Ecto neural progenitor cell (in vitro differentiated cells): ENCODE data around the gene MYDGF.

Experiments
- DNase-seq: peaks from one replicate; pipeline ENCODE4 v3.0.0-alpha.2; 2018; ENCODE audit warnings: low spot score

MYDGF gene

DNA sequence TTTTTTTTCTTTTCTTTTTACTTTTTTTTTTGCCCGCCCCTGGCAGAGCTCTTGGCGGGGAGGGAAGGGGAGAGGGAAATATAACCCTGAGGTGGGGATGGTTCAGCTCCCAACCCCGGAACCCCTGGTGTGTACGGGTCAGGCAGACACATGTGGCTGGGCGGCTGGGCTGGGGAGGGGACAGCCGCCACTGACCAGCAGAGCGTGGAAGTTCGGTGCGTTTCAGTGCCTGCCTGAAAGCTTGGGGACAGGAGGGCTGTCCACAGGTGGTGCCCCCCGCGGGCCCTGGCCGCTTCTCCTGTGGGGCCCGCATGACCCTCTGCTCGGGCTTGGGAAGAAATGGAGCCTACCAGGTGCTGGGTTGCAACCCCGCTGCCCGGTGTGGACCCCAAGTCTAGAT, 5.2 kb upstream of the MYDGF start:
- no peak for DNase-seq

DNA sequence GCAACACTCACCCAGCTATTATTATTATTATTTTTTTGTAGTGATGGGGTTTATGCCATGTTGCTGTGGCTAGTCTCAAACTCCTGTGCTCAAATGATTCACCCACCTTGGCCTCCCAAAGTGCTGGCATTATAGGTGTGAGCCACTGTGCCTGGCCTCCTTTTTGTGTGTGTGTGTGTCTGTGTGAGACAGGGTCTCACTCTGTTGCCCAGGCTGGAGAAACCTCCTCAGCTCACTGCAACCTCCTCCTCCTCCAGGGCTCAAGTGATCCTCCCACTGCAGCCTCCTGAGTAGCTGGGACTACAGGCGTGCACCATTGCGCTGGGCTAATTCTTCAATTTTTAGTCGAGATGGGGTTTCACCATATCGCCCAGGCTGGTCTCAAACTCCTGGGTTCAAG, 3.6 kb upstream of the MYDGF start:
- DNase-seq, result no peak

DNA sequence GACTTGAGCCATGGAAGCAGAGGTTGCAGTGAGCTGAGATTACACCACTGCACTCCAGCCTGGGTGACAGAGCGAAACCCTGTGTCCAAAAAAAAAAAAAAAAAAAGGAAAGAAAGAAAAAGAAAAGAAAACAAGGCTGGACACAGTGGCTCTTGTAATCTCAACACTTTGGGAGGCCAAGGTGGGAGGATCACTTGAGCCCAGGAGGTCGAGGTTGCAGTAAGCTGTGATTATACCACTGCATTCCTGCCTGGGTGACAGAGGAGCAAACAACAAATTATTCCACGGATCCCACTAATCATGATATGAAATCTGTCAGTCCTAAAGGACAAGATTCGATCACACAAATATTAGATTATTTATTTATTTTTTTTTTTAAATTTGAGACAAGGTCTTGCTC, 3.1 kb upstream of the MYDGF start:
- no peak for DNase-seq

DNA sequence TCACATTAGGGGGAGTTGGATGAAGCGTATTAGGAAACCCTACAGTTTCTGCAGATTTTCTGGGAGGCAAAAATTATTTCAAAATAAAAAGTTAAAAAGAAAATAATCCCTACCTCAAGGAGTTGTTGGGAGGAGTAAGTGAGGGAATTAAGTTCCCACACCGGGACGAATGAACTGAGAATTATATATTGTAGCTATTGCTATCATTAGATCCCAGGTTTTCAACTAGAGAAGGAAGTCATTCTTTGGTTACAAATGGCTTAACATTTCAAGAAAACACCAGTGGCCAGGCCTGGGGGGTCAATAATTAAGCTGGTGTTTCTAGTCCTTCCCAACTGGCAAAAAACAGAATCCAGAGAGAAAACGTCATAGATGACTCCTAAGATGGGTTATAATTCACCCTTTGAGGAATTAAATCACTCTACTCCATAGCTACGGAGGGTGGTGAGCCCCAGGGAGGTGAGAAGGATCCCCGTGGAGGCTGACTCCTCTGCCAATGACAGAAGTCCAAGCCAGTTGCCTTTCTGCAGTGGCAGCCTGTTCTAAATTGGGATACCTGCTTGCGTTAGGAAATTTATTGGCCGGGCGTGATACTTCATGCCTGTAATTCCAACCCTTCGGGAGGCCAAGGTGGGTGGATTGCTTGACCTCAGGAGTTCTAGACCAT, 1.2 kb upstream of the MYDGF start:
- no peak for DNase-seq

DNA sequence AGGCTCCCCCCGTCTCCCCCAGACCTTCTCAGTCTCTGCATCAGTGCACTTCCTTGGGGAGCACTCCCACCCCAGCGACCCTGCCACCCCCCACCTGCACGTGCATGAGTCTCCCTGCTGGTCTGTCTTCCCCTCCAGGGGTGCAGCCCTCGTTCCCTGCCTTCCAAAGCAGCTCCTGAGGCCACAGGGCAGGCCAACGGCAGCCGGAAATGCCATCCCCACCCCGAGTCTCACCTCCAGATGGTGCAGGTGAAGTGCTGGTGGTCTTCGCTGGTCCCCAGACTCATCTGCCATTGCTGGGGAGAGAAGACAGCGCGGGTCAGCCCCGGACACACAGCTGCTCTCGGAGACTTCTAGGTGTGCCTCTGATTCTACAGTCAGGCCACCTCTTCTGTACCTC, 5.5 kb downstream of the MYDGF start:
- DNase-seq, result no peak

DNA sequence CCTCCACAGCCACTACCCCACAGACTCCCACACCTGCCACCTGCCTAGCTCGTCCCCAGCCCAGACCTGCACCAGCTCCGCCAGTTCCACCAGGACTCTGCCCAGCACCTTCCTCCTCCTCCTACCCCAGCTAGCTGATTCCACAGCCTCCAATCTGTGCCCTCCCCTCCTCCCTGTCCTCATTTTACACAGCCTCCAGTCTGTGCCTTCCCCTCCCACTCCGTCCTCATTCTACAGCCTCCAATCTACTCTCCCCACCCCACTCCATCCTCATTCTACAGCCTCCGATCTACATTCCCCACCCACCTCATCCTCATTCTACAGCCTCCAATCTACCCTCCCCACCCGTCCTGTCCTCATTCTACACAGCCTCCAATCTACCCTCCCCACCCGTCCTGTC, 7.3 kb downstream of the MYDGF start:
- no peak for DNase-seq

DNA sequence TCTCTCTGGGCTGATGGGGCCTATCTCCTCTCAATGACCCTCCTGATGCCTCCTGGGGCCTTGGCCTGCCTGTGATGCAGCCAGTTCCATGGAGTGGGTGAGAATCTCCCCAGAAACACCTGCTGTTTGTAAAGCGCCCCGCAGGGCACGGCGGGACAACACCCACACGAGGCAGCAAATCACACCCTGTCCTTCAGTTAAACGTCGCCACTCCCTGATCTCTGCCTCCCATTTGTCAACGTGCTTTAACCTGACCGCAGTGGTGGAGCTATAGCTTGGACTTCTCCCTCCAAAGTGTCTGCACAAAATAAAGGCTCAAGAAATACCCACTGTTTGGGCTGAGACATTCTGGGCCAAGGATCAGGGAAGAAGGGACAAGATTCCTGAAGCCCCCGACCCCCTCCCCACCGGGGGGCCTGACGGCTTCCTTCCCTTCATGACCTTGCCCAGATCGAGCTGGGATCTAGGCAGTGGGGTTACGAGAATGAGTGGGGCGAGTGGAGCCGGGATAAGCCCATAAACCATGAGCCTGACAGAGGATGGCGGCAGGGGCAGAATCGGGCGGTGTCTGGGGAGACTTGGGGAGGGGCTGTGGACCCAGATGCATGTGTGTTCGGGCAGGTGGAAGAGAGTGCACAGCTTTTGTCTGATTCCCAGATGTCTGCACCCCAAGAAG, 8.0 kb downstream of the MYDGF start:
- DNase-seq, result no peak

DNA sequence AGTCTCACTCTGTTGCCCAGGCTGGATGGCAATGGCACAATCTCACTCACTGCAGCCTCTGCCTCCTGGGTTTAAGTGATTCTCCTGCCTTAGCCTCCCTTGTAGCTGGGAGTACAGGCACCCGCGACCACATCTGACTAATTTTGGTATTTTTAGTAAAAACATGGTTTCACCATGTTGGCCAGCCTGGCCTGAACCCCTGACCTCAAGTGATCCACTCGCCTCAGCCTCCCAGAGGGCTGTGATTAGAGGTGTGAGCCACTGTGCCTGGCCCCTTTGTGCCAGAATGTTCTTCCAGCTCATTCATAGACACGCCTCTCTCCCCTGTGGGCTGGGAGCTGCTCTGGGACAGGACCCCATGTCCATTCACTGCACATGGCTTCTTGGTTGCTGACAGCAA, 9.1 kb downstream of the MYDGF start:
- no peak for DNase-seq

DNA sequence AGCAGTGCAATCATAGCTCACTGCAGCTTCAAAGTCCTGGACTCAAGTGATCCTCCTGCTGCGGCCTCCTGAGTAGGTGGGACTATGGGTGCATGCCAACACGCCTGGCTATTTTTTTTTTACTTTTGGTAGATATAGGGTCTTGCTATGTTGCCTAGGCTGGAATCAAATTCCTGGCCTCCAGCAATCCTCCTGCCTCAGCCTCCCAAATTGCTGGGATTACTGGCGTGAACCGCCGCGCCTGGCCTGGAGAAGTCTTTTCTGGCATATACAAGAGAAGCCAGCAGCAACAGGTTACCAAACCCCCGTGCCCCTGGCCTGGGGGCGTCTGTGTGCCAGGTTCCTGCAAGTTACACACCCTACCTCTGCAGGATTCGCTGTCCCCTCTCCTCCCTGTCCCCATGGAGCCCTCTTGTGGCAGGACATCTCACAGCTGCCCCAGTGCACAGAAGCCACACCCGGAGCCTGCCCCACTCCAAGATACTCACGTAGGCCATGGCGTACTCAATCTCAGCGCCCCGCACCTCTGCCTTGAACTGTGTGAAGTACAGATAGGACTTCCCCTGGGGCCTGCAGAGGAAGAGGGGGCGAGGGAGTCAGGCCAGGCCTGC, 9.9 kb downstream of the MYDGF start:
- DNase-seq, result peak; percentile 63

DNA sequence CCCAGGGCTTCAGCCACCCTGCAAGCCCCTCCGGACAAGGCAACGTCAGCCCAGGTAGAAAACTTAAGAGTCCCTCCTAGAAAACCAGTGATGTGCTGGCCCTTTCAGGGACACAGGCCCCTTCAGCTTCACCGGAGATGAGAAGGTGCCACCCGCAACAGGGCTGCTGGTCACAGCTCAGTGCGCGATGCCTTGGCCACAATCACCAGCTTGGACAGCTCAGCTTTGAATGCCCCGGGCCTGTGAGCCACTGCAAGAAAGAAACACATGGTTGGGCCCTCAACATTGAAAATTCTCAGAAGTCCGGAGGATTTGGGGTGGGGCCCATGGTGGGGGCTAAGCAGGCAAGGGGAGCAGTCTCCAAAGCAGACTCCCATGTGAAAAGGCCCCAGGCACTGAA, 12.3 kb downstream of the MYDGF start:
- DNase-seq, result no peak

DNA sequence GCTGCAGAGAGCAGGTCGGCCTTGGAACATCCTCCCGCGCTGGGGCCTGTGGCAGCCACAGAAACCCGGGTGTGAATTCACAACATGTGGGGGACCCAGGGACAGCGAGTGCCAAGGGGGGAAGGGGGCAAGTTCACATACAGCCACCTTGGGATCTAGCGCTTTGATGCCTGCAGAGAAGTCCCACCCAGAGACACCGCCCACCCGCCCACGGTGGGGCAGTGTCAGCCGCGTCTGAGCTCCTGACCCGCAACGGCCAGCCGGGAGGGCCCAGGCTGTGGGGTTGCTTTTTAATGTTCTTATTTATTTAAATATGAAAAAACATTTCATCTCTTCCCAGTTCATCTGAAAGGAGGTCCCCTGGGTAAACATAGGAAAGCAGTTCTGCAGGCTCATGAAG, 12.9 kb downstream of the MYDGF start:
- no peak for DNase-seq

DNA sequence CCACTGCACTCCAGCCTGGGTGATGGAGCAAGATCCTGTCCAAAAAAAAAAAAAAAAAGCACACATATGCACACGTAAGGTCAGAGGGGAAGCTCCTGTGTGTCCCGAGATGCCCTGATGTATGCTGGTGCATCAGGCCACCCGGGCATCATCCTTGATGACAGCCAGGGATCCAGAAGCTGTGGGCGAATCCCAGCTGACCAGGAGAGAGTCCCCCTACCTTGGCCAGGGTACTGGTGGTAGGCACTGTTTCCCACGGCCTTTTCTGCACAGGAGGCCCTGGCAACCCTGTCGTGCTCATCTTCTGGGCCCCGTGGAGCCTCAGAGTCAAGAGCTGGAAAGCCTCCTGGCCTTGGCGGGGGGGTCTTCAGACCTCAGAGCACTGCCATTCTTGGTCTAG, 14.0 kb downstream of the MYDGF start:
- DNase-seq, result no peak

DNA sequence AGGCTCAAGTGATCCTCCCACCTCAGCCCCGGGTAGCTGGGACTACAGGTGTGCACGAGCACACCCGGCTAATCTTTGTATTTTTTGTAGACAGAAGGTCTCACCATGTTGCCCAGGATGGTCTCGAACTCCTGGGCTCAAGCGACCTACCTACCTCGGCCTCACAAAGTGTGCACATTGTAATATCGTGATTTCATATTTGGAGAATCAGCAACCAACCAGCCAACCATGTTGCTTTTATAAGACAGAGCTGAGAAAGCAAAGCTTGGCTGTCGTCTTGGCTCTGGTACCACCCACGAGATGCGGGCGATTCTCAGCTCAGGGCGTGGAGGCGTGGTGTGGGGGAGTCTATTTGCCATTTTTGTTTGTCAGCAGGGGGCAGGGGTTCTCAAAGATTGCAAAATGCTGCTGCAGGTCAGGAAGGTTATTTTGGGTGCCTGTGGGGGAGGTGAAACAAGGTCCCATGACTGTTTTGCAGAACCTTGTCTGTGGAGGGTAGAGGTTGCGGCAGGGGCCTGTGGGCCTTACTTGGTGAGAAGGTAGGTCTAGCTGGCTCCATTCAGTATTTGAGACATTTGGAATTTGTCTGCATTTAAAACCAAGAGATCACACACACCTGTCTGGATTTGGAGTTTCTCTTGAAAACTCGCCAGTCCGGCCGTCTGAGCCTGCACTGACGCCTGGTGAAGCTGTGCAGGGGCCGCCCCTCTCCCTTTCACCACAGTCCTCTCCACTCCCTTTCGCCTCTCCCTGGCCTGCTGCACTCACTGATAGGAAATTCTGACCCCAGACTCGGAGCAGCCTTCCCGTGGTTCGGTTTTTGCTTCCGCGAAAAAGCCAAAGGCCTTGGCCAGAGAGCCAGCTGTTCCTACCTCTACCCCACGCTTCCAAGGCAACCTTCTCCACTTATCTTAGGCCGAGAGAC, 15.4 kb downstream of the MYDGF start:
- DNase-seq, result no peak

DNA sequence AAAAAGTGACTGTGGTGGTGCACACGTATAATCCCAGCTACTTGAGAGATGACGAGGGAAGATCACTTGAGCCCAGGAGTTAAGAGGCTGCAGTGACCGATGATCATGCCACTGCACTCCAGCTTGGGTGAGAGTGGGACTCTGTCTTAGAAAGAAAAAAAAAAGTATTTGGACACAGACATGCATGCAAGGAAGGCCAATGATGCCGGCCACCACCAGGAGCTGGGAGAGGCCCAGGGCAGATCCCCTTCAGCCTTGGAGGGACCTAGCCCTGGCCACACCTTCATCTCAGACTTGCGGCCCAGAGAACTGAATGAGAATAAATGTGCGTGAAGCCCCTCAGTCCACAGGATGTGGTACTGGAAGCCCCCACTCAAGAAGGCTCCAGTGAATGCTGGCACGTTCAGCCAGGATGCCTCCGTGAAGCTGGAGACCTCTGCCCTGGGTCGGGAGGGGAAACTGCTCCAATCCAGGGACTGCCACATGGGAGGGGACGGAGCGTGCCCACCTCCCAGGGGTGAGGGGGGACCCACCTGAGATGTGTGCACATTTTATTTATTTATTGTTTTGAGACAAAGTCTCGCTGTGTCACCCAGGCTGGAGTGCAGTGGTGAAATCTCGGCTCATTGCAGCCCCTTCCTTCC, 16.2 kb downstream of the MYDGF start:
- no peak for DNase-seq

DNA sequence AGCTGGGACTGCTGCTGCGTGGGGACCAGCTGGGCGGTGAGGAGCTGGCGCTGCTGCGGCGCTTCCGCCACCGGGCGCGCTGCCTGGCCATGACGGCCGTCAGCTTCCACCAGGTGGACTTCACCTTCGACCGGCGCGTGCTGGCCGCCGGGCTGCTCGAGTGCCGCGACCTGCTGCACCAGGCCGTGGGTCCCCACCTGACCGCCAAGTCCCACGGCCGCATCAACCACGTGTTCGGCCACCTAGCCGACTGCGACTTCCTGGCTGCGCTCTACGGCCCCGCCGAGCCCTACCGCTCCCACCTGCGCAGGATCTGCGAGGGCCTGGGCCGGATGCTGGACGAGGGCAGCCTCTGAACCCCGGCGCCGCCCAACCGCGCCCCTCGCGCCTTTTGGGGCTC, 18.1 kb downstream of the MYDGF start:
- DNase-seq, result no peak

DNA sequence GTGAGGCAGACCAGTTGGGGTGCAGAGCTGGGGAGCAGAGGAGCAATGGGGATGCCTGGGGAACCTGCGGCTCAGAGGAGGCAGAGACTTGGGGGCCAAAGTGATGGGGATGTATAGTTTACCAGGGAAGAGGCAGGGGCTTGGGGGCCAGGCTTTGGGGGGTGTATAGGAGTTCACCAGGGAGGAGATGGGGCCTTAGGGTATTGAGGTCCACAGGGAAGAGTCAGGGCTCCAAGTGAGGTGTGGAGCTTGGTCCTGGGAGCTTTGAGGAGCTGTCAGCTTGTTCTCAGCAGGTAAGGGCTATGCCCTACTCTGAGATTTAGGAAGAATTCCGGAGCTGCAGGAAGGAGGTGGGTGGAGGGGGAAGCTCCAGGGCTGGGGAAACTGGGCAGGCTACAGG, 20.0 kb downstream of the MYDGF start:
- no peak for DNase-seq

DNA sequence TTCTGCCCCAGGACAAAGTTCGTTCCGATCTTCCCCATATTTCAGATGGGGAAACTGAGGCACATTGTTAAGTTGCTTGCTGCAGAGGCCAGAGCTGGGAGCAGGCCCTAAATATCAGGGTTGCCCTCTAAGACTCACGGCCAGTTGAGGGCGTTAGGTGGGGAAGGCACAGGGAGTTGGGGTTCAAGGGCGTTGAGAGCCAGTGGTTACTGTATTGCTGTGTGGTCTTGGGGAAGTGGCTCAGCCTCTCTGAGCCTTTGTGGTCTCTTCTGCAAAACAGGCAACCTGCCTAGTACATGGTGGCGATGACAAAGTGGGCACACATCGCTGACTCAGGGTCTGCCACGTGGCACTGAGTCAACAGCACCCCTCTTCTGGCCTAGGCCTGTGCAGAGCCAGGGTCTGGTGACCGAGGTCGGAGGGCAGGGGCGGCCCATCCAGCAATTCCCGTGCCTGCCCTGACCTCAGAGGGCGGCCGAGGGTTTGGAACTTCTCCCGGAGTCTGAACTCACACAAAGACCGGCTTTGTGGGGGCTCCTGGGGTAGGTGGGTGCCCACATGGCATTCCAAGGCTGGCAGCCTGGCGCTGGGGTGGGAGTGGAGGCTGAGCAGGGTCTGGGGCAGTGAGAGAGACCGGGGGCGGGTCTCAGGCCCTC, 20.6 kb downstream of the MYDGF start:
- DNase-seq, result no peak

DNA sequence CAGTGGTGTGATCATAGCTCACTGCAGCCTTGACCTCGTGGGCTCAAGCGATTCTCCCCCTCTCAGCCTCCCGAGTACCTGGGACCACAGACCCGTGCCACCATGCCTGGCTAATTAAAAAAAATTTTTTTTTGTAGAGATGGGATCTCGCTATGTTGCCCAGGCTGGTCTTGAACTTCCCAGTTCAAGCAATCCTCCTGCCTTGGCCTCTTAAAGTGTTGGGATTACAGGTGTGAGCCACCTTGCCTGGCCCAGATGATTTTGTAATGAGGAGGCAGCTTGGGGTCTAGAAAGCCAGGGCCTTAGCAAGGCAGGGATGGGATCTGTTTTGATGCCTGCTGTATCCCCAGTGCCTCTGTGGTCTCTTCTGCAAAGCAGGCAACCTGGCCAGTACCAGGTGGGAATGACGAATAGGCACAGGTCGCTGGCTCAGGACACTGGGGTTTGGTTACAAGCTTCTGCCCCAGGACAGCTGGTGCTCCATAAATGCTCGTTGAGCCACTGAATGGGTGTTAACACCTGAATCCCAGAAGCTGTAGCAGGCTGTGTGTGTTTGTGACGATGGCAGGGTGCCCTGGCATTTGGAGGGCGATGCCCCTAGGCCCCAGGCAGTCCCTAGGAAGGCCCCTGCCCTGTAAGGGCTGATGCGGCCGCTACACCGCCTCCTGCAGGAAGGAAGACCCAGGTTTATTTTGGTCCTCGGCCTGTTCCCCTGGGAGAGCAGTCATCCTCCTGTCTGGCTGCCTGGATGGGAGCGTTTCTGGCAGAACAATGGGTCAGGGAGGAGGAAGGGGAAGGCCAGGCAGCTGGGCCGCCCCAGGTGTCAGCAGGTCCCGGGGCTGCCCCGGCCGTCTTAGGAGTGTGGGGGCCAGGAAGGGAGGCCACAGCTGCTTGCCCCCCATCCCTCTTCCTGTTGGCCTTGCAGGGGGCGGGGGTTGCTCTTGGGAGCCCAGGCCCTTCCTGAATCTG, 22.2 kb downstream of the MYDGF start:
- no peak for DNase-seq

DNA sequence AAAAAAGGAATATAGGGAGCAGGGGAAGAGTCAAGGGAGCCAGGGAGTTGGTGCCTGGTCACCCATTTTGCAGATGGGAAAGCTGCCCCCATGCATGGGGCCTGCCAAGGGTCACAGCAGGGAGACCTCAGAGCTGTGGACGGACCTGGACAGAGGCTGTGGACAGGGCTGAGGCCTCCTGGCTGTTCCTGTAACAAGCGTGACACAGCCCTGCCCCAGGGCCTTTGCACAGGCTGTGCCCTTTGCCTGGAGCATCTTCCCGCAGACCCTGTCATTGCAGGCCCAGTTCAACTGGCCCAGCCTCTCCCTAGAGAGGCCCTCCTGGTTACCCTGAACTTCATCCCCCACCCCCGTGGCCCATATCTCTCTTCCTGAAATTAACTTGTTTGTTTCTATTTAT, 24.4 kb downstream of the MYDGF start:
- DNase-seq, result no peak

DNA sequence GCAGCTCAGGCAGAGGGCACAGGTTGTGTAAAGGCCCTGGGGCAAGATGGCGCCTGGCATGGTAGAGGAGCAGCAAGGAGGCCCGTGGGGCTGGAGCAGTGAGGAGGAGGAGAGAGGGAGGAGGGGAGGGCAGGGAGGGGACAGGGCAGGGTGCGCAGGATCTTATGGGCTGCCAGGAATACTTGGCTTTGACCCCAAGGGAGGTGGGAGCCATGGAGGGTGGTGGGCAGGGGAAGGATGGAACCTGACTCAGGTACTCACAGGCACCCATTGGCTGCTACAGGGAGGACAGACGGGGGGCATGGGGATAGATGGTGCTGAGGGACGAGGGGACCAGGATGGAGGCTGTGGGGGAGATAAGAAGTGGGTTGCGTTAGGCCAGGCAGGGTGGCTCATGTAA, 27.5 kb downstream of the MYDGF start:
- no peak for DNase-seq
